H1 (cell line): Measurements from ENCODE around the gene OTOGL. TPM values are rescaled to one million over a fixed set of nuclear protein-coding genes. Genes with fewer than 3 reads are reported as not detected.

Source experiments
- CTCF ChIA-PET: fragments of 300-600 bp; sonication (Branson Sonifier 250); formaldehyde crosslinking; loops from one replicate; lab custom pipeline; 2021; ENCODE audit not compliant: partially characterized antibody; lab: Charles Lee
- POLR2A ChIA-PET: fragments of 300-600 bp; sonication (Branson Sonifier 250); formaldehyde crosslinking; loops from one replicate; lab custom pipeline; 2021; ENCODE audit warnings: inconsistent platforms; ENCODE audit not compliant: partially characterized antibody; lab: Charles Lee
- DNase-seq, 2 experiments: peaks; one replicate each; pipeline versions ENCODE4 v3.0.0 to v3.0.0-alpha.2; 2010 to 2022; ENCODE audit warnings: low spot score in 2 of 2, low read depth in 1 of 2, mixed read lengths in 1 of 2
- FAIRE-seq: peaks from 2 replicates; lab custom pipeline; 2011; peaks lifted over from hg19 to GRCh38; lab: Jason Lieb, UNC
- H2AFZ ChIP-seq: 2 replicates; pipeline ENCODE4 v1.8.1; 2012; ENCODE audit warnings: low read length, inconsistent platforms
- H2AK5ac ChIP-seq: 2 replicates; pipeline ENCODE4 v1.6.1; 2013; ENCODE audit warnings: low read depth, low read length
- H2BK120ac ChIP-seq: replicated peaks from 2 replicates; pipeline ENCODE3; 2013; ENCODE audit warnings: low read depth, low read length, inconsistent platforms
- H2BK12ac ChIP-seq: 2 replicates; pipeline ENCODE4 v1.6.1; 2013; ENCODE audit warnings: low read depth, low read length
- H2BK15ac ChIP-seq: 2 replicates; pipeline ENCODE4 v1.6.1; 2013; ENCODE audit warnings: low read length
- H2BK20ac ChIP-seq: 2 replicates; pipeline ENCODE4 v1.6.1; 2013; ENCODE audit warnings: low read length
- H2BK5ac ChIP-seq: 2 replicates; pipeline ENCODE4 v1.6.1; 2013; ENCODE audit warnings: low read depth, low read length
- H3K14ac ChIP-seq: 2 replicates; pipeline ENCODE4 v1.6.1; 2013; ENCODE audit warnings: inconsistent platforms; ENCODE audit not compliant: insufficient read length
- H3K18ac ChIP-seq: 2 replicates; pipeline ENCODE4 v1.6.1; 2013; ENCODE audit warnings: low read length; ENCODE audit errors: extremely low read depth
- H3K23ac ChIP-seq: 2 replicates; pipeline ENCODE4 v1.6.1; 2013; ENCODE audit warnings: inconsistent platforms; ENCODE audit not compliant: insufficient read length
- H3K23me2 ChIP-seq: 2 replicates; pipeline ENCODE4 v1.6.1; 2013; ENCODE audit warnings: low read depth, low read length
- H3K27ac ChIP-seq: 2 replicates; pipeline ENCODE4 v1.6.1; 2011; ENCODE audit warnings: low read depth, low read length, inconsistent platforms
- H3K27me3 ChIP-seq, 4 experiments: replicated peaks in 1 of 4; 1 replicate in 1 of 4; 2 replicates in 3 of 4; pipeline versions ENCODE4 v1.6.1 to v1.8.1; 2011 to 2013; ENCODE audit warnings: low read length in 3 of 4, mild to moderate bottlenecking in 3 of 4, inconsistent platforms in 2 of 4, mixed read lengths in 2 of 4, moderate library complexity in 1 of 4; ENCODE audit not compliant: control insufficient read depth in 3 of 4, insufficient read depth in 3 of 4; ENCODE audit errors: extremely low read depth in 1 of 4
- H3K36me3 ChIP-seq, 4 experiments: 2 replicates each; pipeline versions ENCODE4 v1.6.1 to v1.8.1; 2011 to 2013; ENCODE audit warnings: mild to moderate bottlenecking in 4 of 4, low read length in 3 of 4, moderate library complexity in 2 of 4, control low read depth in 1 of 4, inconsistent platforms in 1 of 4; ENCODE audit not compliant: insufficient read depth in 4 of 4, control insufficient read depth in 2 of 4
- H3K4ac ChIP-seq: replicated peaks from 2 replicates; pipeline ENCODE3; 2013; ENCODE audit warnings: low read length, low read depth, mixed read lengths, inconsistent platforms; ENCODE audit not compliant: insufficient read length
- H3K4me1 ChIP-seq, 4 experiments: replicated peaks in 1 of 4; 1 replicate in 1 of 4; 2 replicates in 3 of 4; pipeline versions ENCODE4 v1.6.1 to v1.8.1; 2011 to 2013; ENCODE audit warnings: low read length in 3 of 4, inconsistent platforms in 2 of 4, mixed read lengths in 1 of 4; ENCODE audit not compliant: insufficient read depth in 4 of 4, control insufficient read depth in 3 of 4
- H3K4me2 ChIP-seq, 2 experiments: 2 replicates each; pipeline versions ENCODE4 v1.6.1 to v1.8.1; 2011 to 2013; ENCODE audit warnings: low read depth in 2 of 2, low read length in 2 of 2, control low read depth in 1 of 2, inconsistent platforms in 1 of 2, mild to moderate bottlenecking in 1 of 2; ENCODE audit not compliant: insufficient read depth in 1 of 2
- H3K4me3 ChIP-seq, 4 experiments: fragments of 200-600, 300-600 bp in 1 of 4; sonication (generic), shearing (Covaris generic), sonication (Bioruptor Twin) in 1 of 4; 2 replicates each; pipeline versions ENCODE4 v1.5.1 to v1.8.1; 2011 to 2016; ENCODE audit warnings: low read length in 4 of 4, low read depth in 3 of 4, control low read depth in 2 of 4, inconsistent platforms in 2 of 4, mild to moderate bottlenecking in 2 of 4, mixed read lengths in 1 of 4, moderate library complexity in 1 of 4; ENCODE audit not compliant: insufficient read depth in 2 of 4; ENCODE audit errors: extremely low read depth in 1 of 4
- H3K56ac ChIP-seq: replicated peaks from 2 replicates; pipeline ENCODE3; 2013; ENCODE audit warnings: low read depth, mild to moderate bottlenecking, mixed read lengths, low read length, inconsistent platforms; ENCODE audit not compliant: insufficient read length
- H3K79me1 ChIP-seq: 2 replicates; pipeline ENCODE4 v1.6.1; 2013; ENCODE audit warnings: low read depth, low read length, control low read depth
- H3K79me2 ChIP-seq, 2 experiments: 2 replicates each; pipeline versions ENCODE4 v1.6.1 to v1.8.1; 2012 to 2013; ENCODE audit warnings: low read length in 2 of 2, mild to moderate bottlenecking in 2 of 2, inconsistent platforms in 1 of 2; ENCODE audit not compliant: insufficient read depth in 2 of 2, control insufficient read depth in 1 of 2
- H3K9ac ChIP-seq, 4 experiments: replicated peaks in 1 of 4; 1 replicate in 1 of 4; 2 replicates in 3 of 4; pipeline versions ENCODE4 v1.6.1 to v1.8.1; 2011 to 2013; ENCODE audit warnings: low read depth in 3 of 4, low read length in 3 of 4, control low read depth in 2 of 4, mild to moderate bottlenecking in 2 of 4, moderate library complexity in 2 of 4, inconsistent platforms in 1 of 4; ENCODE audit errors: extremely low read depth in 1 of 4
- H3K9me3 ChIP-seq, 2 experiments: 2 replicates each; pipeline versions ENCODE4 v1.6.1 to v1.8.1; 2012 to 2013; ENCODE audit warnings: mild to moderate bottlenecking in 2 of 2, moderate library complexity in 2 of 2, control low read depth in 1 of 2, inconsistent platforms in 1 of 2, low read depth in 1 of 2, low read length in 1 of 2, mixed read lengths in 1 of 2; ENCODE audit not compliant: insufficient read depth in 2 of 2
- H4K20me1 ChIP-seq, 2 experiments: replicated peaks in 1 of 2; 2 replicates each; pipeline versions ENCODE3 to v1.8.1; 2011 to 2013; ENCODE audit warnings: inconsistent platforms in 2 of 2, low read length in 2 of 2, mild to moderate bottlenecking in 1 of 2; ENCODE audit not compliant: insufficient read depth in 2 of 2, control insufficient read depth in 1 of 2
- H4K5ac ChIP-seq: 2 replicates; pipeline ENCODE4 v1.6.1; 2013; ENCODE audit warnings: low read length, low read depth, mixed read lengths, inconsistent platforms; ENCODE audit not compliant: insufficient read length
- H4K8ac ChIP-seq: 2 replicates; pipeline ENCODE4 v1.8.0; 2013; ENCODE audit warnings: mild to moderate bottlenecking, moderate library complexity, low read length, inconsistent platforms; ENCODE audit not compliant: insufficient read depth; ENCODE audit errors: extremely low read depth
- H4K91ac ChIP-seq: replicated peaks from 2 replicates; pipeline ENCODE3; 2013; ENCODE audit warnings: low read length, mixed read lengths, inconsistent platforms; ENCODE audit not compliant: insufficient read length
- HDAC2 ChIP-seq, 2 experiments: fragments of 300-600 bp in 1 of 2; sonication (generic) in 1 of 2; IDR thresholded peaks; 2 replicates each; pipeline ENCODE4 v1.6.1; 2011 to 2012; ENCODE audit warnings: low read depth in 2 of 2, low read length in 2 of 2, mild to moderate bottlenecking in 2 of 2, moderate library complexity in 2 of 2, borderline replicate concordance in 1 of 2, inconsistent platforms in 1 of 2
- SP1 ChIP-seq: IDR thresholded peaks from 2 replicates; pipeline ENCODE4 v1.6.1; 2011; ENCODE audit warnings: low read depth, low read length
- WGBS, 2 experiments: shearing (Covaris generic) in 1 of 2; methylation state at CpG; one replicate each; pipeline versions ENCODE4 v1.1.6 to v1.1.7; 2013 to 2015; ENCODE audit warnings: low lambda C conversion rate in 2 of 2, mixed read lengths in 2 of 2, inconsistent platforms in 1 of 2, low coverage in 1 of 2, missing lambda C conversion rate in 1 of 2; ENCODE audit not compliant: insufficient replicate concordance in 2 of 2, insufficient coverage in 1 of 2, insufficient read length in 1 of 2; ENCODE audit errors: extremely low coverage in 1 of 2, missing lambda C conversion rate in 1 of 2; 5-methylcytosine and 5-hydroxymethylcytosine counted together
- polyA plus RNA-seq, 7 experiments: library from polyadenylated mRNA; depleted of rRNA in 3 of 7; stranded (reverse) in 5 of 7; unstranded in 2 of 7; fragments of >200 nt in 5 of 7; fragments of 200-250 nt in 2 of 7; gene quantifications; 1 replicate in 5 of 7; 2 replicates in 1 of 7; 4 replicates in 1 of 7; pipeline versions ENCODE4 v1.2.1 to v1.2.3, GENCODE V29; 2011 to 2013; ENCODE audit warnings: missing spikeins in 2 of 7, mixed read lengths in 2 of 7
- total RNA-seq: library from RNA; stranded (reverse); fragmentation: NEBNext Ultra II Directional; extraction: Animal tissue kit (Norgen Biotek cat#: 25700); gene quantifications from 2 replicates; pipeline ENCODE4 v1.2.1, GENCODE V29; 2021

Gene OTOGL
- total and polyA plus RNA-seq, 2 of the 8 experiments (the other 6 are each of a cell fraction or from before 2014, with no cell fraction given), result 0.12 to 0.17 TPM

- H3K4me1 ChIP-seq, result no peaks in the 10 kb centered on the region
- no peak overlapping the region for H4K5ac ChIP-seq
- H3K79me2 ChIP-seq, result no peaks in the 10 kb centered on the region
- H4K91ac ChIP-seq, result no peak overlapping the region
- no peaks in the 10 kb centered on the region for H3K27me3 ChIP-seq
- no peak overlapping the region for H2BK12ac ChIP-seq
- no peak overlapping the region for H2BK5ac ChIP-seq
- H3K18ac ChIP-seq, result no peak overlapping the region
- no peak overlapping the region for H2AK5ac ChIP-seq
- H3K36me3 ChIP-seq, result no peaks in the 10 kb centered on the region
- H3K23me2 ChIP-seq, result no peaks in the 10 kb centered on the region
- TF ChIP-seq SP1, result no peak
- no peak for TF ChIP-seq HDAC2 (IDR thresholded peaks at IDR 0.05; ENCODE audit: borderline replicate concordance in 1 of 2, low read depth in 2 of 2, low read length in 2 of 2)
- H3K14ac ChIP-seq, result no peak overlapping the region
- H3K4ac ChIP-seq, result no peak overlapping the region
- H3K9ac ChIP-seq, result no peak overlapping the region
- no peak overlapping the region for H2BK20ac ChIP-seq
- no peaks in the 10 kb centered on the region for H3K79me1 ChIP-seq
- H4K20me1 ChIP-seq, result no peaks in the 10 kb centered on the region
- no peak overlapping the region for H2BK15ac ChIP-seq
- no peak overlapping the region for H3K23ac ChIP-seq
- H2AFZ ChIP-seq, result no peak overlapping the region
- ChIA-PET CTCF (interaction anchor here (0.6 to 2.9 kb wide), 3 partner anchors 70 to 830 kb away, joined by 3 to 17 read pairs (median 6); no protein-coding TSS in a partner anchor), POLR2A (no interaction called here)
- DNase-seq (no peak), FAIRE-seq (no peak)
- no peak overlapping the region for H3K4me2 ChIP-seq
- H3K4me3 ChIP-seq, result no peak overlapping the region
- no peak overlapping the region for H4K8ac ChIP-seq
- H2BK120ac ChIP-seq, result no peak overlapping the region
- no peaks in the 10 kb centered on the region for H3K9me3 ChIP-seq
- no peak overlapping the region for H3K27ac ChIP-seq
- H3K56ac ChIP-seq, result no peak overlapping the region
- WGBS, 2 experiments, result 92% methylated on average over 5 of the region's 5 CpGs; no CpG with 5 or more reads in 1 of the 2 experiments
These were observed 165.6 kb downstream of the OTOGL start for GRCh38 chr12:80264891-80265290.
